ENCODE data around the gene TSPAN9.

Gene TSPAN9

GRCh38 chr12:3257411-3257810 lies 180.2 kb downstream of the TSPAN9 start:
- no peak for DNase-seq

DNA sequence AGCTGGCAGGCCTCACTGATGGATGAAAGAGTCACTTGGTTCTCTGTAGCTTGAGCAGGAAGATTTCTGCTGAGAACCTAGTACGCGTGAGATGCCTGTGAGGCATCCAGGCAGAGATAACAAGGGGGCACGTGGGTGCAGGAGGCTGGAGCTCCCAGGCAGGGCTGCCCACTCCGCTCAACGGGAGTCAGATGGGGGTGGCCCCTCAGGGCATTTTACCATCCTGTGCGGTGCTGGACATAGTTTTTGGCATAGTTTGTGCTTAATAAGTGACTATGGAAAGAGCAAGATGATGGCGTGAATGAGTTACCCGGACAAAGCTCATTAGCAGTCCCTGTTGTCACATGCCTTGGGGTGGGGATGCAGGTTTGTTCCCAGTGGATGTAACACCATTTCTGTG lies 182.8 kb downstream of the TSPAN9 start:
- no peak for DNase-seq

DNA sequence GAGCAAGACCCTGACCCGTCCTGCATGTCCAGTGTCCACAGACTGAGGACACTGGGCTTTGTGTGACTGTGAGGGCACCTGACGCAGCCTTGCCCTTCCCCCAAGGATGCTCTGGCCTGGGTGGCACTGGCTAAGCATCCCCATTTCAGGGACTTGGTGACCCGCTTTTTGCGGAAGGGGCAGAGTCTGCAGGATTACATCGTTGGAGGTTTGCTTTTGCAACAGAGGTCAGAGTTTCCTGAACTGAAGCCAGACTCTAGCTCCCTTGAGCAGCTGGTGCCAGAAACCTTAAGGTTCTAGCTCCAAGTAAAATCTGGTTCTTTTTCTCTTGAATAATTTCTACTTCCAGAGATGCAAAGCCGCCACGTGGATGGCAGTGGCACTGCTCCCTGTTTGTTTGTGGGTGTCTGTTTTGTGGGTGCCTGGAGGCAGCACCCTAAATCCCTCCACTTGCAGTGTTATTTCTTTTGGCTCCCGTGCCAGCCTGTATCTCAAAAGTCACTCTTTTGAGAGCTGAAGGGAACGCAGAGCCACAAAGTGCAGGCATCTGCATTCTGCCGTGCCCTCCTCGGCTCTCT lies 184.7 kb downstream of the TSPAN9 start:
- no peak for DNase-seq

- DNase-seq = no peak
Measured at GRCh38 chr12:3262470-3262869, 185.3 kb downstream of the TSPAN9 start.

DNA sequence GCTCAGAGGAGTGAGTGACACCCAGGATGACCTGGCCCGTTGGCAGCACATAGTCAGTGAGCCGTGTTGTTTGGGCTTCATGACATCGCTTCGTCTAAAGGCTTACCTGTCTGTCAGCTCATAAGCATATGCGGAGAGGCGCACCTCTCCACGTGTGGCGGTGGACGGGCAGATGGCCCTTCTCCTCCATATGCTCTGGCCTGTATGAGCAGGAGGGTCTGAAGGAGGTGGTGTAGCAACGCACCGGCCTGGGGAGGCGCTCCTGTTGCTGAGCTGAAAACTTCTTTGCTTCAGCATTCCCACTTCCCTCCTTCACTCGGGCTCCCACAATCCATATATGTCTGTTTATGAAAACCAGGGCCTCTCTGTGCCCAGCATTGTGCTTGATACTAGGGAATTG lies 186.1 kb downstream of the TSPAN9 start:
- no peak for DNase-seq

GRCh38 chr12:3263939-3264922 lies 187.1 kb downstream of the TSPAN9 start:
- DNase-seq = no peak

DNA sequence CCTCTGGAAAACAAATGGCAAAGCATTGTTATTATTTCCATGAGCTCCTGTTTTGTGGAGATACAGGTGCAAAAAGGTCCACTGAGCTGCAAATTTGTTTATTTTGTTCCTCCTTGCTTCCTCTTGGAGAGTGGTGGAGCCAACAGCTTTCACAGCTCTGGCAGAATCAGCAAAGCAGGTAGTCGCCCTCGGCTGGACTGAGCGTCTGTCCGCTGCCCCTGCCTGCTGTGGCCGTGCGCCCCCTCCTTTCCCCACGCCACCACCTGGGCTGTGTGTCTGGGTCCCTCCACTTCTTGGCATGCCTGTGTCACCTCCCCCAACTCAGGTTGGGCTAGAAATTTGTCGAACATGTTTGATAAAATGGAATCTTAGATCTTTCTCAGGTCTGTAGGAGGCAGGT lies 188.2 kb downstream of the TSPAN9 start:
- no peak for DNase-seq

- DNase-seq = no peak
Measured at GRCh38 chr12:3266638-3267037, 189.5 kb downstream of the TSPAN9 start.

DNA sequence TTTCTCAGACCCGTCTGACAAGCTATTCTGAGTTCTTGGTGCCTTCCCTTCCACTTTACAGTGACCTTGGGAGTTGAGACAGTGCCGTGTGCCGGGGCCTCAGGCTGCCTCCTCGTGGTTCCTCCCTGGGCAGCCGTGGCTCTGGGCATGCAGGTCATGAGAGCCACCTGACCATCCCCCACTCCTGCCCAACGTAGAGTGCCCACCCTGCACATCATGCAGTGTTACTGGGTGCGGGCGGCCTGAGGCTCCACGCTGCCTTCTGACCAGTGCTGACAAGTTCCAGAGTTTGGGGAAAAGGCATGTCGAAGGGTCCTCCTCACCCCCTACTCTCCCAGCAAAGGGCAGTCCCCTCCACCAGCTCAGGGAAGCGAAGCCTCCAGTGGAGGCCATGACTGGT lies 190.5 kb downstream of the TSPAN9 start:
- DNase-seq = no peak

GRCh38 chr12:3269594-3269993 lies 192.4 kb downstream of the TSPAN9 start:
- no peak for DNase-seq

DNA sequence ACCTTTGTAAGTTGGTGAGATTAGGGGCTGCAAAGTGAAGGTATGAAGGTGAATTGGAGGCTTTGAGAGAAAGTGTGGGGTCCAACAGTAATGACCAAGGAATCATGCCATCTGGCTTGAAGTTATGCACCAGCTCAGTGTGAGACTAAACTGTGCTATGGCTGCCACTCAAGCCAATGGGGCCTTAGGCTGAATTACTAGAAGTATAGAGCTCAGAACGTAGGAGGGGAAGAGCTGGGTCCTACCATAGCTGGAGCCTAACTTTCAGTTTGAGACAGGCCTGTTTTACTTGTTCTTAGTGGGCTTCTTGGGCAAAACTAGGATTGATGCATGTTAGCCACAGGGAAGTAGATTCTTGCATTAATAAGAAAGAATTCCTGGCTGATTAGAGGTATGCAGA lies 194.0 kb downstream of the TSPAN9 start:
- no peak for DNase-seq

- DNase-seq = no peak
Measured at GRCh38 chr12:3271639-3272038, 194.5 kb downstream of the TSPAN9 start.

GRCh38 chr12:3272958-3273357 lies 195.8 kb downstream of the TSPAN9 start:
- DNase-seq = no peak

DNA sequence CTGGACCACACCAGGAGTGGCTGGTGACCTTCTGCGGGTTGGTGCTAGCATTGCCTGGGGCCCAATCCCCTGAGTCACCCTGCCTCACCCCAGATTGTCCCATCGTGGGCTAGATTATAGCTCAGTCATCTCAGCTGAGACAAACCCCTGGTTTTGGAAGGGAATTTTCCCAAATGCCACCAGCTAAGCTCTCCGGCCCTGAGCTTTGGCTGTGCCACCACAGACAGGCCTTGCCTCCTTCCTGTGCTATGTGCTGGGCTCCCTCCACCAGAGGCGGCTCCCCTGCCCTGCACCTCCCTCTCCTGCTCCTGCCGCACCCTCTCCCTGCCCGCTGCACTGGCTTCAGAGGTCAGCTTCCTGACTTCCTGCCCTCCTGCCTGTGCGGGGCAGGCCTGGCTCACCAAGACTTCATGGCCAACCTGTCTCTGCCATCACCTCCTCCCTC lies 196.3 kb downstream of the TSPAN9 start:
- no peak for DNase-seq

DNA sequence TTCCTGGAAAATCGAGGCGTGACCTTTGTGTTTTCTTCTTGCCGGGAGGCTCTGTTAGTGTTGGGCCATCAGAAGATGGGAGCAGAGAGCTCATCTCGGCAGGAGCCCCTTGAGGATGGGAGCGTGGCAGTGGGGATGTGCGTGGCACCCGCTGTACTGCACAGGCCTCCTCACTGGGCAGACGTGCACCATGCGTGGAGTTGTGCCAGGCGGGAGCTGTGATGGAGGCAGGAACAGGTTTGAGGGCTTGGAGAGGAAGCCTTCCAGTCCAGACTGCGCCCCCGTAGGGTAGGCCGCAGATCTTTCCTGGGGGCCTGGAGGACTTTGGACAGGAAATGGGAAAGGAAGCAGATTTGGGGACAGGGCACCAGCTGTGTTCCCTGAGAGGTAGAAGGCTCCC lies 197.5 kb downstream of the TSPAN9 start:
- no peak for DNase-seq

- DNase-seq = peak; percentile 76
Measured at GRCh38 chr12:3275171-3276041, 198.2 kb downstream of the TSPAN9 start.

- no peak for DNase-seq
Measured at GRCh38 chr12:3276226-3276625, 199.0 kb downstream of the TSPAN9 start.

- DNase-seq = no peak
Measured at GRCh38 chr12:3277306-3277943, 200.2 kb downstream of the TSPAN9 start.

DNA sequence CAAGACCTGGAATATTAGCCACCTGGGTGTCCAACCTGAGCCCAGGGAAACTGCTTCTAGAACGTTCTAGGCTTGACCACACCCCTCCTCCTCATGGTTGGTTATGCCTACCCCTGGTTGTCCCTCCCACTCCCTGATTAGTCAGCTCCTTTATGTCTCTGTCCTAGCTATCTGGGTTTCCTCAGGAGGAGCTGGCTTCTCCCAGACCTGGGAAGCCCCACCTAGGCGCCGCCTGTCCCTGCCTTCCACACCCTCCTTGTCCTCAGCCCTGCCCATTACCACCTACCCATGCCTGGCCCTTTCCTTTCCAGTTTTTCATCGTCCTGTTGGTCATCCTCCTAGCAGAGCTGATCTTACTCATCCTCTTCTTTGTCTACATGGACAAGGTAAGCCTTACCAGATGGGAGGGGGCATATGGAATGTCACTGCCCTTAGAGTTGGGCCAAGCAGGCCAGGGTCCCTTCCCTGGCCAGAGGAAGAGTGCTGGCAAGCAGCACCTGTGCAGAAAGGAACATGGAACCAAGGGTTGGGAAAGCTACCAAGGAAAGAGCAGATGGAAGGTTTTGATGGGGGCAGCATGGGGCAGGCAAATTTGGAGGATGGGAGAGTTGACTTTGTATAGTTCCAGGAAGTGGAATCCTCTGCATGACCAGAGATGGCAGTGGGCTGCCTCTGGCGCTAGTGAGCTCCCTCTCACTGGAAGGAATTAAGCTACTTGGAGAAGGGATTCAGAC lies 201.7 kb downstream of the TSPAN9 start:
- no peak for DNase-seq

DNA sequence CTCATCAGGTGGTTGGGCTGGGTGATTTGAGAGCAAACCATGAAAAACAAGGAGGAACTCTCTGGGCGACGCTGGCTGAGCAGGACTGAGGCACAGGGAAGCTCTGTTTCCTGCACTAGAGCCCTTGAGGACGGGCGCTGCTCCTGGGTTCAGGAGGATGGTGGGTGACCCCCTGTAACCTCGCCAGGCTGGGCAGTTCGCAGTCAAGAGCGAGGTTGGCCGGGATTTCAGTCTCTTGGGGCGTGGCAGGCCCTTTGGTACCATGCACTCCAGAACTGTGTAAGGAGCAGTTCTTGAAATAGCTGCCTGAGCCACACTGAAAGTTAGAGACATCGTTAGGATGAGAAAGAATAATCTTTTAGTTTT lies 202.2 kb downstream of the TSPAN9 start:
- DNase-seq = no peak

DNA sequence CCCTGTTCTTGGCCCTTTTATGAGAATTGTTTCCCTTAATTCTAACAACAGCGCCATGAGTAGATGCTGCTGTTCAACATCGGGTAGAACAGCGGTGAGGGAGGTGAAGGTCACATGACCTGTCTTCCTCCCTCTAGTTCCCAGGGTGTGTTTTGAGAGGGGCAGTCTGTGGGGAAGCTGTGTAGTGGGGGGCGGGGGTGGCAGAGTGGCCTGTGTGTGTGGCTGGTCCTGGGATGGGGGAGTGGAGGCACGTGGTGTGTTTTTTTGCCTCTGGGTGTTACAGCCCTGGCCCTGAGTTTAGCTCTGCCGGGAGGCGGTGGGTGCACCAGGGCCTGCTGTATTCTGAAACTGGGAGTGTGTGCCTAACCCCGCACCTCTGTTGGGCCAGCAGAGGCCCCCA lies 202.7 kb downstream of the TSPAN9 start:
- no peak for DNase-seq

- no peak for DNase-seq
Measured at GRCh38 chr12:3280967-3281366, 203.8 kb downstream of the TSPAN9 start.
